ENCODE measurements around the gene PLCZ1.
"Not testable (repeated sequence)": the region's sequence is repeated elsewhere in the genome, so short reads cannot be mapped to it uniquely, and the experiment has no call there.

Gene PLCZ1

DNA sequence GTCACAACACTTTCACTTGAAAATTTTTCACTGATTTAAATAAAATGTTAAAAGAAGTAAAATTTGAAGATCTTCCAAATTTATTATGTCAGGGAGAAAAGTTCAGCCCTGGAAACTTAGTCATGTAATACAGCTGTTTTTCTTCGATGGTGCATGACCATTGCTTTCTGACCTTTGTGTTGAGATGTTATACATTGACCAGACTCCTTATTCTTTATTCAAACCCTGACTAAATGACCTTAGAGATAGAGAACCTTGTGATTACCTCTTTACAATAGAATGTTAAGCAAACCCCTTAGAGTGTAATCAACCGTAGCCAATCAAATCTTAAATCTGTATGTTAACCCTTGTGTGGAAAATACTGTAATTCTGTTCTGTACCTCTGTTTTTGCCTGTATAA lies 34.5 kb downstream of the PLCZ1 start:
- DNase-seq: no peak

DNA sequence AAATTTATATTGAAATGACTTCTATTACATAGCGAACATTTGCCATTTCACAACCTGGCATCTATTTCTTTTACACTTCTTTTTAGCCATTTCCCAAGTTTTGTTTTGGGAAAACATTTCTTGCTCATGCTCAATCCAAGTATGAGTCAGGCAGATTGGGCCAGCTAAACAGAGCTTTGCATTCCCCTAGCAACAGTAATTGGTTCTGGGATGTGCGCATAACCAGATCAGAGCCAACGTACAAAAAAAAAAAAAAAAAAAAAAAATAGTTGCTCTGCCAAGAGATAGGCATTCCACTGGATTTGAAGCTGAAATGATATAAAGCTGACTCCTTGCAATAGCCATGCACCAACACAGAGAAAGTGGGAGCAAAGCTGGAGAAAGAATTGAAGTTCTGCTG lies 37.5 kb downstream of the PLCZ1 start:
- no peak for DNase-seq

DNA sequence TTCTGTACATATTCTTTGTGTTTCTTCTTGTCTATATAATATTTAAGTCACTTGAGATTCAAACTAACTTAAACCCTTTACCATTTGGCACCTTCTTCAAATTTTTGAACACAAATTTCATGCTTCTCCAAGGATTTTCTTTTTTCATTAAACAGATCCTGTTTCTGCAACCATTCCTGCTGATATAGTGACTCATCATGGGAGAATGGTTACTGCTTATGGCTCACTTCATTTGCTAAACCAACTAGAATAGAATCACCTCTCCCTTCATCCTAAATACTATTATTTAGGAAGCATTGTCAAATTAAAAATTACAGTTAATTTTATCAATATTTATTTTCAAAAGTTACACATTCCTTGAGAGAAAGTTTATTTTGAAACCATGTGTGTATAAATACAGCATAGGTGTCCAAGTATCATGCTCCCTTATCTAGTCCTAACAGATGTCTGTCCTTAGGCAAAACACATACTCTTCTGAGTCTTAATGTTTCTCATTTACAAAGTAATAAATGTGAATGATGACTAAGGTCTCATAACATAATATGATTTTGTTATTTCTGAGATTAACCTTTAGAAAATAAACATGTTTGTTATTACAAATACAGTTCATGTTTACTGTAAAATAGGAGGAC lies 40.7 kb downstream of the PLCZ1 start:
- no peak for DNase-seq

DNA sequence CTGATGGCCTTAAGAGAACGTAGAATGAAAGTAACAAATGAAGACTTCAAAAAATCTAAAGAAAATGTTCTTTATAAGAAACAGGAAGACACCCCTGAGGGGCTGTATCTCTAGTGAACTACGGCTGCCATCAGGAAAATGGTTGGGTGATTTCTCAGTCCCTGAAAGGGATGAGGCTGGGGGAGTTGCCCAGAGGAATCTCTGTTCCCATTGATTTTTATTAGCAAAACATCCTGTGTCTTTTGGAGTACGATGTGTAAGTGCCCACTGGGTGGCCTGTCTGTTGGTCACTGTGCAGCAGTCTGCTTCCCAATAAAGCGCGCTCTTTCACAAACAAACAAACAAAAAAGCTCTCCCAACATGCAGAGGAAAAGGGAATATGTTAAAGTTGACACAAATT lies 43.8 kb downstream of the PLCZ1 start:
- not testable (repeated sequence) for DNase-seq

DNA sequence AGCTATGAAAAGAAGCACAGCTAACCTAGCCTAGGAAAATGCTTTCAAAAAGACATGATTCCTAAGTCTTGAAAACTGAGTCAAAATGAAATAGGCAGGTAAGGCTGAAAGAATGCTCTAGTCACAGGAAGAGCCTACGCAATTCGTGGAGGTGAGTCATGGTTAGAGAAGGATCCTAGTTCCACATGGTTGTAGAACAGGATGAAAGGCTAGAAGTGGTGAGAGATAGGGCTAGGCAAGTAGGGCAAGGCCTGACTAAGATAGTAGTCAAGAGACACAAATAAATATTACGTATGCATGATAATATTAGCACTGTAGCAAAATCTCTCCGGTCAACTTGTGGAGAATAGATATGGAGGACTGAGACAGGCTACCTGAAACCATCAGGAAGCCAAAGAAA lies 47.2 kb downstream of the PLCZ1 start:
- no peak for DNase-seq

DNA sequence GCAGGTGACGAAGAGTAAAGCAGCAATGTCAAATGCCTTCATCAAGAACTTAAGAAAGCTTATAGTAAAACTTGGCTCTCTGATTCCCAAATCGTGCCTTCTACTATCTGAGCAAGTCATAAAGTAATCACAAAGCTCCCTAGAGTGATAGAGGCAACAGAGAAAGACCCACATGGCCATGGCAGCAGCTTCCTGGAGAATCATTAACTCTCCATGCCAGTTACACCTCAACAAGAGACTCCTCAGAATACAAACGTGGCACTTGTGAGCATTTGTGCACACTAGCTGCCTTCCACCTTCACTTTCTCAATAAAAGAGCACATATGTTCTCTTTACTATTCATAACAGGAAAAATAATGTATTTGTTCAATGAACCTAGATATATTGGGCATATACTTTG lies 48.0 kb downstream of the PLCZ1 start:
- DNase-seq: no peak

DNA sequence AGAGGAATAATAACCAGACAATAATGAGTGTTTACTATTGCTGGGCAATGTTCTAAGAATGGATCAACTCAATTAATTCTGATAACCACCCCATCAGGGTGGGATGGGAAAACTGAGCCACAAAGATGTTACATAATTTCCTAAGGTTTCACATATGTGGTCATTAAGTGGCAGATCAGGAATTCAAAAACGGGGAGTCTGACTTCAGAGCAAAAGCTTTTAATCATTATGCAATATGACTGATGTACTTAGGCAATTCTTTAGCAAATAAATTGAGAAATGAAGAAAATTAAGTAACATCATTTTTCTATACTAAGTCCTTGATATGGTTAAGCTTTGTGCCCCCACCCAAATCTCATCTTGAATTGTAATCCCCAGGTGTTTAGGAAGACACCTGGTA lies 53.4 kb downstream of the PLCZ1 start:
- no peak for DNase-seq

DNA sequence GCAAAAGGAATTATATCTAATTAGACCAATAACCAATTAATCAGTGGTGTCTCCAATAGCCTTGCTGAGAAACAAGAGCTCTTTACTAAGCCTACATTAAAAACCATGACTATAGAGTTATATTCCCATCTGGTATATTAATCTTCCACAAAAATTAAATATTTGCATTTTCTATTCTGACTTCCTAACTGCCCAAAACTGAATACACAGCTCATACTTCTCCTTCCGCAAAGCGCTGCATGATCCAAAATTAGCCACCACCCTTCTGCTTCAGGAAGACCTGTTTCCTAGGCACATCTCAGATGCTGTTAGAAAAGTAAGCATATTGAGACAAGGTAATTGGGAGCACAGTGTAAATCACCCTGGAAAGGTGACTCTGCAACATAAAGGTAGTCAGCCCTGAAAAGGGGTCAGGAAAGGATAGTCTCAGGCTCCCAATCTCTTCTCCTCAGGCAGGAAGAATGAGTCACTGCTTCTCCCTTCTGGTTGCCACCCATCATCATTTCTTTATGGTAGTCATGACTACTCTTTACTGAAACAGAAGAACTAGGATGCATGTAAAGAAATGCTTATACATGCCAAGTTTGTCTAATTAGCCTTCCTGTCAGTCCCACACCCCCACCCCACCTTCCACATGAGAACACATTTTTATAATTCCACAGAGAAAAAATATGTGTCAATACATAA lies 54.3 kb downstream of the PLCZ1 start:
- DNase-seq: no peak

DNA sequence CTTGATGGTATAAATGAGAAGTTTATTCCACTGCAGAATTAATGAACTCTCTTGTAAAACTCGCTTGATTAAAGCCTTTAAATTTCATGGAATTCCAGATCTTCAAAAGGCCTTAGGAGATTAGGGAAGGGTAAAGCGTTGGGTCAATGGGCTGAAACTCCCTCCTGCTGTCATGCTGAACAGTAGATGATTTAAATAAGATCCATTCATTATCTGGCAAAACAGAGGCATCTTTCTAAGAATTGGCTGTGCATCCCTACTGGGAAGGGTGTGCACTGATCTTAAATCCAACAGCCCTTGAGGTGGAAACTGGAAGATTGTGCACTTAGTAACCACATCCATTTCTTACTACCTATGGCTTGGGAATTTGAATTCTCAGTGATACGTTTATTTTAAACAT lies 56.0 kb downstream of the PLCZ1 start:
- no peak for DNase-seq

DNA sequence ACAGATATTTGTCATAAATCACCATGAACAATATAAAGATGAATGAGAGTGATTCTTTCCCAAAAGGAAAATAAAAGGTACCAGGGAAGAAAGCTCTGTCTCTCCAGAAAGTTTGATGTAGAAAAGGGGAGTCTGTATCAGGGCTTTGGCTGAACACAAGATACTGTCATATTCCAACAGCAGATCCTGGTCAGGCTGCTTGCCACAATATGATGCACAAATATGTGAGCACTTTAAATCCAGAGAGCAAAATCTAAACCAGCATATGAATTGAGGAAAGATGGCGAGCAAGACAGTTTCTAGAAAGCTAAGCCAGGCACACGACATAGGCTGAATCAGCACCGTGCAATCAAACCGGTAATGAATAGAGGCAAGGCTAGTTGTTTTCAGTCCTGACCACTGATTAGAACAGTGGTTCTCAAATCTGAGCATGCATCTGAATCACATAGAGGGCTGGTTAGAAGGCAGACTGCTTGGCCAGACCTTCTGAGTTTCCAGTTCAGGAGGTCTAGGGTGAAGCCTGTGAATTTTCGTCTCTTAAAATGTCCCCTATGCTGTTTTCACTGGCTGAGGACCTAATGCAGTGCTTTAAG lies 60.7 kb downstream of the PLCZ1 start:
- no peak for DNase-seq

DNA sequence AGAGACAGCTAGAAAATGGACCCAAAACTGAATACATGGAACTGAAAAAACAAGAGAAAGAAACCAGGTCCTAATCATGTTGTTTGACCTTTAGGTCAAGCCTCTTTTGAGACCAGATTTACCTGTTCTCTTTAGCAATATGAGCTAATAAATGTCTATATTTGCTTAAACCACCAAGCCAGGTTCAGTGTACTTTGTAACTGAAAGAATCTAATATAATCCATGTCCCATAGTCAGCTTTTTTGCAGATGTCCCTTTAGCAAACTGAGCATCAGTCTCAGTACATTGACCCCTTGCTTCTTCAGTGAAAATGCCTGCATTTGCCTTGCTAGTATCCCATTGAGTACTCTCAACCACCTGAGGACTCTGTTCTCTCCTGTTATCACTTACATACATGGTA lies 61.7 kb downstream of the PLCZ1 start:
- DNase-seq: no peak

DNA sequence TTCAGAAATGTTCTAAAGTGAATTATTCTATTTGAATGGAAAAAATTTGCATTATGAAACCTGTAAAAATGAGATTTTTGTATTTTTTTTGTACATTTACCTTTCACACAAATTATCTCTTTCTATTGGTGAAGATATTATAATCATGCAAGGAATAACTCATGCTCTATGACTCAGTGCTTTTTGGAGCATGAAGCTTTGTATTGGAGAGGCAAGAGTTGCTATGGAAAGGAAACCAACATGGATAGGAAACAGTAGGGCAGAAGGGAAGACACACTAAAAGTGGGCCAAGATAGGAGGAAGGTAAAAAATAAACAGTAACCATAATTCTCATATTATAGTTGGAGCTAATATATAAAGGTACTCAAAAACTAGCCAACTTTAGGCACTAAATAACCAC lies 79.0 kb downstream of the PLCZ1 start:
- no peak for DNase-seq

DNA sequence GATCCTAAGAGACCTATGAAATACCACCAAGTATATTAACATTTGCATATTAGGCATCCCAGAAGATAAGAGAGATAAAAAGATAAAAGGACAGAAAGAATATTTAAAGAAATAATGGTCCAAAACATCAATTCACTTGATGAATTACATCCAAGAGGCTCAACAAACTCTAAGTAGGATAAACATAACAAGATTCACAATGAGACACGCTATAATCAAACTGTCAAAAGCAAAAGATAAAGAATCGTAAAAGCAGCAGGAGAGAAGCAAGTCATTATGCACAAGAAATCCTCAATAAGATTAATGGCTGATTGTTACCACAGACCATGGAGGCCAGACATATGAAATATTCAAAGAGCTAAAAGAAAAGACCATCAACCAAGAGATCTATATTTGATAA lies 79.6 kb downstream of the PLCZ1 start:
- DNase-seq: no peak

DNA sequence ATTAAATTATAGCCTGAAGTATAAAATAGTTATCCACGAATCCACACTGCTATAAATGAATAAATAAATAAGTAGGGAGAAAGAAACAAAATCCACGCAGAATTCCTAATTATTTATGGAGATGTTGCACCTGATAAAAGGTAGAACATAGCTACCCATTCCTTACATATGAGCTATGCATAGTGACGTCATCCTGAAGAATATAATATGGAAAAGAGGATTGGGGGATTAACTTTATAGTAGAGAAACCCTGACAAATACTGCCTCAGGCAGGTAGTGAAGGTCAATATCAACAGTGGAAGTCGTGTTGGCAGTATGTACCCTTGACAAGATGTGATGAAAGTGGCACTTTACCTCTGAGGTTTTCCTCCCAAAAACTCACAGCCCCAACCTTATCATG lies 82.5 kb downstream of the PLCZ1 start:
- no peak for DNase-seq

DNA sequence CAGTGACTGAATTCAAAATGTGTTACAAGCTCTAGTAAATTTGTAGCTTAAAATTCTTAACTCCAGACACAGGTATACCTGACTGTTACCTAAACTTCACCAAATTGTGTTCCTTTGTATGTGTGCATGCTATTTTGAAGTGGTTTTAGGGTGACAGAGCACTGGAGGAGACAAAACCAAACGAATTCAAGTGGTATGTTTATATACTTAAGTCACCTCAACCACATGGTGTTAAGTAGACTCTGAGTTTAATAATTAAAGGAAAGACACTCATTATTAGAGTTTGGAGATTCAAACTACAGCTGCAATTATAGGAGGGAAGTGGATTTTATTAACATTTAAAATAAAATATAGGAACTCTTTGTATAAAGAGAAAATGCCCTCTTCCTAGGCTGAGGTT lies 84.3 kb downstream of the PLCZ1 start:
- no peak for DNase-seq

DNA sequence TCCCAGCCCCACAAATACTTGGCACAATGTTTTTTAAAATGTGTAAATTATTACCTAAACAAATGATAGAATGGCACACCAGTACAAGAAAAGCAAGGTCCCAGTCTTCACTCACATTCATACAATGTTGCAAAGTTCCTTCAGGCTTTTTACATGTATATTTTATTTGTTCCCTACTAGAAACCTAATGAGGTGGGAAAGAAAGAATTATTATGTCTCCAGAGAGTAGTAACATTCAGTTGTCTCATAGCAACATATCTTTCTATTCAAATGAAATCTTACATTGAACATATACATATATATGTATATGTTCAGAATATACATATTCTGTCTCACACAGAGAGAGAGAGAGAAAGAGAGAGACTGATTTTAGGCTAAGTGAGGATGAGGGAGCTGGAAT lies 85.2 kb downstream of the PLCZ1 start:
- DNase-seq: no peak

DNA sequence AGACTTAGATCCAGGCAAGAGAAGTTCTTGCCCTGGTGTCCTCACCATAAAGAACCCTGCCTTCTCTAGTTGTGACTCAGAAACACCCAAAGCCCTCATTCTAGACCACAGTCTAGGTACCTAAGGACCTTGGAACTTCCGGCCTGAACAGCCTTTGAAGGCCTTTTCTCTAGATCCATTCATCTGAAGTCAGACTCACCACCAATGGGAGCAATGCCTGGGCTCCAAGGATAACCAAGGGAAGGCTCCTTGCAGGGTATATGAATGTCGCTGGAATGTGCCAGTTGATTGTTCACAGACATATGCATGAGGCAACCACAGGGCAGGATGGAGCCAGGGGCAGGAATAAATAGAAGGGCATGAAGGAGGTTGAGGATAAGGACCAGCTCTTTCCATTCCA lies 86.3 kb downstream of the PLCZ1 start:
- DNase-seq: no peak

DNA sequence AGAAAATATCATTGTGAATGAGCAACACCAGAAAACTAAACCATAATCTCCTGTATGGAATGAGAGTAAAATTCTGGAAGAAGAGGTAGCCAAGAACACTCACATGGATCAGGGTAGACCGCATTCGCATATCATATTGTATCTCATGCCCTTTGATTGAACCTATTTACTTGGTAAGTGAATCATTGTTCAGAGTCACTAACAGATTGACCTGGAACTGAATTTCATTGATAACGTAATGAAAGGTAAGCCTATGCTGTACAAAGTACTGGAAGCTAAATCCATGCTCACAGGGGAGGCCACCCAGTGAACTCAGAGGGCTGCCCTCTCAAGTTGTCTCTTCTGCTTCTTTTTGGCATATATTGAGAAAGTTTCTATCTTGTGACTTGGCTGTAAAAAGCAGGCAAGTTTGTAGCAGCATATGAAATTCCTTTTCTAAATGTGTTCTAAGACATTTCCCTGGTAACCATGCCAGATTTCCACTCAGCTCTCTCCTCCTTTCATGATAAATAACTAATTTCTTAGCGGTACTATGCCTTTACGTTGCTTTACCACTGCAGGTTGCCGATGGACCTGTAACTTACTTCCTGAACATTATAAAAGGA lies 91.4 kb downstream of the PLCZ1 start:
- no peak for DNase-seq

DNA sequence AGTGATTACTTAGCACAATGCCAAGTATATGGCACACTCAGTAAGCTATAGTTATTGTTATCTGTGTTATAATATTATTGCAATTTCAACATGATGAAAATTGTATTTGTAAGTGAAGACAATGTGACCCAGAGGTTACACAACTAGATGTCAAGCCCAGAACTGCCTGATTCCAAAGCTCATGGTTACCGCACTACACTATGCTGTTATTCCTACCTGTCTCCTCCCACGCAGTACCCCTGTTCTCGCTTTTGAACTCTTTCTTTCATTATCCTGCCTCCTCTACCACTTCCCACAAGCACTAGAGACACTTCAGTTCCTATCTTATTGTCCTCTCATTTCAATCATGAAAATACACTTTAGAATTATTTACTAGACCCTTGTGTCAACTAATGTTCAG lies 93.2 kb downstream of the PLCZ1 start:
- no peak for DNase-seq

DNA sequence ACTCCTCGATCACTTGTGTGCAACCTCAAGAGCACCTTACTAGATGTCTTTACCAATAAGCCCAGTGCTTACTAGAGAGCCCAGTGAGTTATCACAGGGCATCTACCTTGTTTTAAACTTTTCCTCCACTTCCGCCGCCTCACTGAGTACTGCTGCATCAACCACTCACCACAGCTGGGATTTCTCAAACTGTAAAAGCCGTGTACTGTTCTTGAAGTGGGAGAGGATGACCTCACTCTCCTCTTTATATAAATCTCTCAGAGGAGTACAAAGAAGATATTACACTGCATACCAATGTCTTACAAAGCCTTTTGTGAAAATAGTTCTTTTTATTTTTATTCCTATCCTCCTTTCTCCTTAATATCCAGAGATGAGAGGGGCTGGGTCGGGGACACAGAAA lies 94.1 kb downstream of the PLCZ1 start:
- no peak for DNase-seq

DNA sequence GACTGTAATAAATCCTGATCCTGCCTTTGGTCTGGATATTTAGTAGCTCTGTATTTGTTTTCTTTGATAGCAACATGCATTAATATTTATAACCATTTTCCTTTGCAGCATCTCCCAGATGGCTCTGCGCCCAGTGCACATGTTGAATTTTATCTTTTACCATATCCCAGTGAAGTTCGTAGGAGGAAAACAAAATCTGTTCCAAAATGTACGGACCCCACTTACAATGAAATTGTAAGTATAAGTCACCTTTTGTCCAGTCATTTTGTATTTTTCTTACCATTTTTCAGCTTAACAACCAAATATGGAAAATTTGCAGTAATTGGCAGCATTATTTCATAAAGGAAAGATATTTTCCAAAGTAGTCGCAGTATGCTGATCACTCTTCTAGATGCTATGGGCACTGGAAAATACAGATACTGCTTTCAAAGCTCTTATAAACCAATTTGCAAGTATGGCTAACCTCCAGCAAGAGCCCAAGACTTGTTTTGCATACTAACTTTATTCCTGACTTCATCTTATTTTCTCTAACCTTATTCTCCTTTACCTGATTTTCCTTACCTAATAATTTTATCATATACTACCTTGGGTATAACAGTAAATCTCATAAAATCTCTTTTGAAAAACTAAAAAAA lies 97.4 kb downstream of the PLCZ1 start:
- DNase-seq: no peak

DNA sequence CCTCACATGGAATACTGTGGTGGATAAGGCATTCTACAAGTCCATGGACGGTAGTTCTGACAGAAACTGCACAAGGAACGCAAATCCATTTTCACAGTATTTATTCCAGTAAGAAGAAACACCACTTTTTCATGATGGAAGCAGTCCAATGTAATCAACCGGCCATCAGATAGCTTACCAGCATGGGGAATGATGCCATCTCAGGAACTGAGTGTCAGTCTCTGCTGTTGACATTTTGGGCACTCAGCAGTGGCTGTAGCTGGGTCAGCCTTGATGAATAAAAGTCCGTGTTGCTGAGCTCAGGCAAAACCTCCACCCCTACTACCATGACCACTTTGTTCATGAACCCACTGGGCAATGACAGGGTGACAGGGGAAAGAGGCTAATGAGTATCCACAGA lies 103.4 kb downstream of the PLCZ1 start:
- DNase-seq: no peak

Measured in activated naive CD4-positive, alpha-beta T cell (primary cell).